Stimulated activated CD4-positive, alpha-beta T cell treated with anti-CD3 and anti-CD28 coated beads, TNF-alpha, amount 100 ng/mL, for 1 hour (primary cell): ENCODE measurements around the gene SCUBE1.

Experiments used
- DNase-seq, 3 donors: peaks; one replicate each; pipeline ENCODE4 v3.0.0-alpha.2; 2020; ENCODE audit warnings: low read depth in 3 of 3, low spot score in 1 of 3

Gene SCUBE1

GRCh38 chr22:43179146-43179910 is 163.8 kb downstream of the SCUBE1 start:
- no peak for DNase-seq

GRCh38 chr22:43177479-43177878 is 165.7 kb downstream of the SCUBE1 start:
- no peak for DNase-seq

GRCh38 chr22:43176090-43176489 is 167.1 kb downstream of the SCUBE1 start:
- no peak for DNase-seq

GRCh38 chr22:43174941-43175531 is 168.1 kb downstream of the SCUBE1 start:
- no peak for DNase-seq

GRCh38 chr22:43173976-43174720 is 169.0 kb downstream of the SCUBE1 start:
- DNase-seq, result no peak

- no peak for DNase-seq
Measured at GRCh38 chr22:43173566-43173965, 169.6 kb downstream of the SCUBE1 start.

- DNase-seq, result no peak
Measured at GRCh38 chr22:43172191-43172590, 171.0 kb downstream of the SCUBE1 start.

GRCh38 chr22:43171607-43172006 is 171.6 kb downstream of the SCUBE1 start:
- no peak for DNase-seq

GRCh38 chr22:43171019-43171491 is 172.1 kb downstream of the SCUBE1 start:
- DNase-seq, result no peak

GRCh38 chr22:43170131-43170480 is 173.1 kb downstream of the SCUBE1 start:
- no peak for DNase-seq

GRCh38 chr22:43169310-43170130 is 173.7 kb downstream of the SCUBE1 start:
- no peak for DNase-seq

- DNase-seq, result no peak
Measured at GRCh38 chr22:43168471-43169309, 174.5 kb downstream of the SCUBE1 start.

- DNase-seq, result no peak
Measured at GRCh38 chr22:43167001-43167589, 176.1 kb downstream of the SCUBE1 start.

GRCh38 chr22:43166132-43166930 is 176.8 kb downstream of the SCUBE1 start:
- DNase-seq, result no peak

- no peak for DNase-seq
Measured at GRCh38 chr22:43164636-43165035, 178.5 kb downstream of the SCUBE1 start.

GRCh38 chr22:43163241-43163795 is 179.9 kb downstream of the SCUBE1 start:
- DNase-seq, result no peak

GRCh38 chr22:43162412-43163150 is 180.6 kb downstream of the SCUBE1 start:
- DNase-seq, result no peak

- DNase-seq, result no peak
Measured at GRCh38 chr22:43160497-43161126, 182.6 kb downstream of the SCUBE1 start.
